GM21825 (cell line): Measurements from ENCODE around the gene RIN3.

Experiments used
- ATAC-seq: cut with Tn5 transposase; IDR thresholded peaks from one replicate; pipeline ENCODE4 v1.9.1; 2021; ENCODE audit warnings: mild to moderate bottlenecking, moderate library complexity; ENCODE audit not compliant: unreplicated experiment

Gene RIN3

DNA sequence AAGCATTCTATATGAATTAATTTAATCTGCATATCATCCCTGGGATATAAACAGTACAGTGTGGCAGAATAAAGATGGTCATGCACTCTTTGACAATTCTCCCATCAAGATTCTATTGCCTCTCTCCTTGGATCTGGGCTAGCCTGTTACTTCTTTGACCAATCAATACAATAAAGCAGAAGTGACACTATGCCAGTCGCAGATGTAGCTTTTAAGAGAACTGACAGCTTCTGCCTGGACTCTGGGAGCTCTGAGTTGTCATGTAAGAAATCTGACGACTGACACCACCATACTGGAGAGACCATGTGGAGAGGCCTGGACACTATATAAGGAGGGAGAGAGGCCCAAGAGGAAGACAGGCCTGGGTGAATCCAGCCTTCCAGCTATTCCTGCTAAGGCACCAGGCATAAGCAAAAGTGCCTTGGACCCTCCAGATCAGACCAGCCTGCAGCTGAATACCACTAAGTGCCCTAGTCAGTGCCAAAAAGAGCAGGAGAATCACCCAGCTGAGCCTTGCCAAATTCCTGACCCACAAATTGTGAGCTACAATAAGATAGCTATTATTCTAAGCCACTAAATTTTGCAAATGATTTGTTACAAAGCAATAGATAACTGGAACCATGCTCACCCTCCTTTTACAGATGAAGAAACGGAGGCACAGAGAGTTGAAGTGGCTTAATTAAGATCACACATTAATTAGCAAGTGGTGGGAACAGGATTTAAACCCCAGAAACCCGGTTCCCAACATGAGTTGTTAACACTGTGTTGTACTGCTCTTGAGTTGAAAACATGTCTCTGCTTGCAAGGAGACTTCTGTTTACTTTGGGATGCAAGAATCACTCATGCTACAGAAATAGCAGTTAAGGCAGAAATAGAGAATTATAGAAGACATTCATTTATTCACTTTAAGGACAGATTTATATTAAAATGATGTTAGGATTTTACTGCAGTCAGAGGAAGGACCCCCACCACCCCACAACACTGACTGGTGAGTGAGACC is 84.6 kb downstream of the RIN3 start:
- no peak for ATAC-seq

DNA sequence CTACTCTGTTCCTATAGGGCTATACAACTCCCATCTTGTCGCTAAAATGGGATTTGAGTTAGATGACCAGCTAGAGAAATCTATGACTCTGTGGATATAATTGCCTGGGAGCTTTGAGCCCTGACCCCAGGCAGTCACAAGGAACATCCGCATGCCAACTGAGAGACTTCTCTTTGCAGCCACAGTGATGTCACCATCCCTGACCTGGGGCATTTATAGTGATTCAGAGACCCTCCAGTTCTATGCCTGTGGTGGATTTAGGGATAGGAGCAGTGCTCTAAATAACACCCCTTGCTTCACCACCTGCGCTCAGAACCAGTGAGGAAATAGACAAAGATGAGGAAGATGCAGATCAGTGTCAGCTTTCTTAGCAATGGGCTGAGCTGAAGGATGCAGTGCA is 86.2 kb downstream of the RIN3 start:
- no peak for ATAC-seq

DNA sequence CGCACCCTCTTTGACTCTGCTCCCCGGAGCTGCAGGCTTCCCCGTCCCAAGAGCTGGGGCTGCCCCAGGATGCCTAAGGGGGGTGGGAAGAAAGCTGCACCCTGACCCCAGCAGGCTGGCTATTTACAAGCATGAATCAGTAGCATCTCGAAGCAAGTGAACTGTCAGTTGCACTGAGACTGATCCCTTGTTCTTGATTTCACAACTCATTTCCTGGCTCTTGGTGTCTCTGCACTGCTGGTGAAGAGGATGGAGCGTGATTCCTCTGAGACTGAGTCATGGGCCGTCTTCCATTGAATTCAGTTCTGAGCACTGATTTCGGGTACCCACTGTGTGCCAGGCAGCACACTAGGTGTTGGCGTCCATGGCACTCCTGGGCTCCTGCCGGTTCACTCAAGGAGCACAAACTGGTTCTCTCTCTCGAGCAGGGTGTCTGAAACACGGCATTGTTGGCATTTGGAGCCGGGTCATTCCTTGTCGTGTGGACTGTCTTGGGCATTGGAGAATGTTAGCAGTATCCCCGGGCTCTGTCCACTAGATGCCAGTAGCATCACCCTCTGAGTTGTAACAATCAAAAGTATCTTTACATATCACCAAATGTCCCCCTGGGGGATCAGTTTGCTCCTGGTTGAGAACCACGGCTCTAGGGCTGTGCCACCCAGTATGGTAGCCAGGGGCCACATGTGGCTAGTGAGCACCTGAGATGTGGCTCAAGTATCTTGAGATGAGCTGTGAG is 86.9 kb downstream of the RIN3 start:
- ATAC-seq: no peak

DNA sequence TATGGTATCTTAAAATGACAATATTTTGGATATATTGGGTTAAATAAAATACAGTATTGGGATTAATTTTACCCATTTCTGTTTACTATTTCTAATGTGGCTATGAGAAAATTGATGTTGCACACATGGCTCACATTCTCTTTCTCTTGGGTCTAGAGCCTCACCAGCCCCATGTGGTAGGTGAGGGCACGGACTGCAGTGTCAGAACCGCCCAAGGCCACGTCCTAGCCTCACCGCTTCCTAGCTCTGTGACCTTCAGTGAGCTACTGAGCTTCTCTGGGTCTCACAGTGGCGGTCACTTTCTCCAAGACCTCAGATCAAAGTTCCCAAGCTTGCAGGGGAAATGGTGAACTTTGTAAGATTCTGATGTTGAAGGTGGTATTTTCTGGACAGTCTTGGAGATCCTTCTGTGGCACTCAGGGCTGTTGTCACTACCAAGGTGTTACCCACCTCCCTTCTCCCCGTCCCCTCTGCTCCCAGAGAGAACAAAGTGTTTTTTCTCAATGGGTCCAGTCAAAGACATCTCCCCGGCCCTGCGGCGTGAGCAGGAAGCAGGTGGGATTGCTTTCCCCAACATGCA is 87.6 kb downstream of the RIN3 start:
- no peak for ATAC-seq

DNA sequence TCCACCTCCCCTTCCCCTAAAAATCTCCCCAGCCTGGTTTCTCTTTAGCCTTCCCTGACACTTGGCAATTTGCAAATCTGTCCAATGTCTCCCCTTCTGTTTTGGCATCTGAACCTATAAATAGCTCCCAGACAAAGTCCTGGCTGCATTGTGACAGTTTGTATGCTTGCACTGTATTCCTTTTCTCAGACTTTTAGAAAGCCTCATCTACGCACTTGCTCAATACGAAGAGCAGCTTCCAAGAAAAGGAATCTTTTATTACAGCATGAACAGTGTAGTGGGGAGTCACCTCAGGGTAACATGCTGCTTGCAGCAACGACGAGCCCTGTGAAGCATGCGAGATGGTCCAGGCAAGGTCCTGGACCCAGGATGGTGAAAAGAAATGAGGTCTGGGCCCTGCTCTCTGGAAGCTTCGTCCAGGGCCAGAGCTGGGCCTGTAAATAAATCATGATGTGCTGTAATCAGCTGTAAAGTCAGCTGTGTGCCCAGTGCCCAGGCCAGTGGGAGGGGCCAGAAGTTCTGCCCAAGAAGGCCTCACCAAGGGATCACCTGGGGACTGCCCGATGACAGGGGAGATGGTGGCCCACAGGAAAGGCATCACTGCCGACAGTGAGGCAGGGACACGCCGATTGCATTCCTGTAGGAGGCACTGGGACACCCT is 88.3 kb downstream of the RIN3 start:
- no peak for ATAC-seq

DNA sequence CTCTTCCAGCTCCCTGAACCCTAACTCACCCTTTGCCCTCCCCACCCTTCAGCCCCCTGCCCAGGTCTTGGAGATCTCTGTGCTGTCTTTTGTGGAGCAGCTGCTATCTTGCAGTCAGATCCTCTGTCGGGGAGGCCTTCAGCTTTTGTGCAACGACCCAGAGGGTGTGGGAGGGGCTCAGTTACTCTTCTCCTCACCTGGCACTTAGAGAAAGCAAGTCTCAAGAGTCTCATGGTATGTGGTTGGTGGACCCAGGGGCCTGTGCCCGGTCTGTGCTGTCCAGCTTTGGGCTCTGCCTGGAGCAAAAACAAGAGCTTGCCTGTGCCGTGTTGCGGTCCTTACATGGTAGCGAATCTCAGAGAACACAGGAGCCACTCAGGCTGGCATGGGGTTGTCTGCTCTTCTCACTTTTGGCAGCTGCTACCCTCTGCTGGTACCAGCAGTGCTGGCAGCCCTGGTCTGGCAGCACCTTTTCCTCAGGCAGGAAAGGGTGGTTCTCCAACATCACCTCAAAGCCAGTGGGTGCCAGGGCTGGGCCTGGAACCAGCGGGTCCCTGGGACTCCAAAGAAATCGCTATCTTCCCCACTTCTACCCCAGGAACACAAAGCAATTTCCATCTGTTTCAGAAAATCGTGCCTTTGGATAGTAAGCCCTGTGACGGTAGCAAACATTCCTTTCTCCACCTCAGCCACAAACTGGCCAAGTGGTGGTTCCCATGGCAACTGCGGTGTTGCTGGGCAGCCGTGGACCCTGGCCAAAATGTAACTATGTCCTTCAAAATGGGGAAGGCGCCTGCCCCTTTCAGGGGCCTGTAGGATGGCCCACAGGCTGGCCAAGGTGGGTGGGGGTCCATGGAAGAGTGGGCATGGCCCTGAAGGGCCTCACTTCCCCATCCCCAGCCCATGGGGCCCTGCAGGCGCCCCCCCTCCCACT is 90.0 kb downstream of the RIN3 start:
- no peak for ATAC-seq

DNA sequence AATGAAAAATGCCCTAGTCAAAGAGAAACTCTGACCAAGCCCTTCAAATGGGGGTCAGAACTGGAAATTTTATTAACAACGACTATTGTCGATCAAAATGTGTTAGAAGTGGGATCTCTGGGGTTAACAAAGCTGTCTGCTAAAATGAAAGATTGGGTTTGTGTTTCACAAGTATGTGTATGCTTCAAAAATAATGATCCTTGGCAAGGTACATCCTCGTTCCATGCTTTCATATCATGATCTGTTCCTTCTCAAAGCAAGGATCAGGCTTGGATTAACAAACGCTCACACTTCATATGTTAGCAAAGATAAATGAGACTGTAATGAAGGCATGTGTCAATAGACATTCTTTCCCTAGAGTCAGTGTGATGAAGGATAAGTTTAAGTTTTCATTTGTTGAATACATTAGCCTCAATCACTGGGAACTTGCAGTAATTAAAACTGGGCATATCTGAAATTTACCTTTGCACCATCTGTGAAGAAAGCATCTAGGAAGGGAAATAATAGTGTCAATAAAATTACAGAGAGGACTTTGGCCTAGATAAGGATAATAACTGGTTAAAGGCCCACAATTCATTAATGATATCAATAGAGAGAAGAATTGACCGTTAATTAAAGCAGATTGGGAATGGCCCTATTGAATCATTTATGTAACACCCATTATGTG is 91.8 kb downstream of the RIN3 start:
- no peak for ATAC-seq

DNA sequence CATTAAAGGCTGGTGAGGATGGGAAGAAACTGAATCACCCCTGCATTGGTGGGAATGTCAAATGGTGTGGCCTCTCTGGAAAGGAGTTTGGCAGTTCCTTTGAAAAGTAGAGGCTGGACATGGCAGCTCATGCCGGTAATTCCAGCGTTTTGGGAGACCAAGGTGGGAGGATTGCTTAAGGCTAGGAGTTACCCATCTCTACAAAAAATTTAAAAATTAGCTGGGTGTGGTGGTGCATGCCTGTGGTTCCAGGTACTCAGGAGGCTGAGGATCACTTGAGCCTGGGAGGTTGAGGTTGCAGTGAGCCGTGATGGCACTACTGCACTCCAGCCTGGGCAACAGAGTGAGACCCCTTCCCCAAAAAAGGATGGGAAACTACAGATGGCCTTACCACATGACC is 93.7 kb downstream of the RIN3 start:
- ATAC-seq: no peak

DNA sequence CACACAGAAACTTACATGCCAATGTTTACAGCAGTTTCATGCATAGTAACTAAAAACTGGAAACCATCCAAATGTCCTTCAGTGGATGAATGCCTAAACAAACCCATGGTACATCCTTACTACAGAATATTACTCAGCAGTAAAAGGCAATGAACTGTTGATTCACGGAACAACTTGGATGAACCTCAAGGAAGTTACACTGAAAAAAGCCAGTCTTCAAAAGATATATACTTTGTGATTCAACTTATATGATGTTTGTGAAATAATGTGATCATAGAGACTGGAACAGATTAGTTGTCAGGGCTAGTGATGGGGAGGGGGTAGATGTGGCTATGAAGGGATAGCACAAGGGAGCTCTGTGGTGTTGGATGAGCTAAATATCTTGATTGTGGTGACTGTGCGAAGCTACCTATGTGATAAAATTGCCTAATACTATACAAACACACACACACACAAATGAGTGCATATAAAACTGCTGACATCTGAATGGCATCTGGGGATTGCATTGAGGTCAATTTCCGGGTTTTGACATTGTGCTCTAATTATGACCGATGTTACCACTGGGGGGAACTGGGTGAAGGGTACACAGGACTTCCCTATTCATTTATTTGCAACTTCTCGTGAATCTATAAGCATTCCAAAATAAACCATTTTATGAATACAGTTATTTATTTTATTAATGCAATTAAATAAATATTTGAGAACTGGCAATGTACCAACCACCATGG is 94.3 kb downstream of the RIN3 start:
- no peak for ATAC-seq

DNA sequence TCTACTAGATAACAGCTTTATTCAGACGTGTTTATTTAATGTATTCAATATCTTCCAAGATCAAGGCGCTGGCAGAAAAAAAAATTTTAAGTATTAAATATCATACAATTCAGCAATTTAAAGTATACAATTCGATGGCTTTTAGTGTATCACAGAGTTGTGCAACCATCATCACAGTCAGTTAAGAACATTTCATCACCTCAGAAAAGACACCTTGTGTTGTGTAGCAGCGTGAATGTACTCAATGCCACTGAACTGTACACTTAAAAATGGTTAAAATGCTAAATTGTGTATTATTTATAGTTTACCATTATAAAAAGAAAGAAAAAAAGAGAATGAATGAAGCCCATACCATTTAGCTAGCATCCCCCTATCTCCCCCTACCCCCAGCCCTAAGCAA is 96.4 kb downstream of the RIN3 start:
- ATAC-seq: no peak

DNA sequence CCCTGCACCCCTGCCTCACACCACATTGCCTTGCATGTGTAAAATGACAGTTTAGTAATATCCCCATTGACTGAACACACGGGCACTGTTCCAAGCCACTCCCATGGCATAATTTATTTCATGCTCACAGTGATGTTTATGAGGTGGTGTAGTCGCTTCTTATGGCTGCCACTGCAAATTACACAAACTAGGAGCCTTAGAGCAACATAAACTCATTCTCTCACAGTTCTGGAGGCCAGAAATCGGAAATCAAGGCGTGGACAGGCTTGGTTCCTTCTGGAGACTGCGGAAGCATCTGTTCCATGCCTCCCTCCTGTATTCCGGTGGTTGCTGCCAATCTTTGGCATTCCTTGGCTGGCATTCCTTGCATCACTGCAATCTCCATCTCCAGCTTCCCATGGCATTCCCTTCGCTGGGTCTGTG is 97.3 kb downstream of the RIN3 start:
- ATAC-seq: no peak

DNA sequence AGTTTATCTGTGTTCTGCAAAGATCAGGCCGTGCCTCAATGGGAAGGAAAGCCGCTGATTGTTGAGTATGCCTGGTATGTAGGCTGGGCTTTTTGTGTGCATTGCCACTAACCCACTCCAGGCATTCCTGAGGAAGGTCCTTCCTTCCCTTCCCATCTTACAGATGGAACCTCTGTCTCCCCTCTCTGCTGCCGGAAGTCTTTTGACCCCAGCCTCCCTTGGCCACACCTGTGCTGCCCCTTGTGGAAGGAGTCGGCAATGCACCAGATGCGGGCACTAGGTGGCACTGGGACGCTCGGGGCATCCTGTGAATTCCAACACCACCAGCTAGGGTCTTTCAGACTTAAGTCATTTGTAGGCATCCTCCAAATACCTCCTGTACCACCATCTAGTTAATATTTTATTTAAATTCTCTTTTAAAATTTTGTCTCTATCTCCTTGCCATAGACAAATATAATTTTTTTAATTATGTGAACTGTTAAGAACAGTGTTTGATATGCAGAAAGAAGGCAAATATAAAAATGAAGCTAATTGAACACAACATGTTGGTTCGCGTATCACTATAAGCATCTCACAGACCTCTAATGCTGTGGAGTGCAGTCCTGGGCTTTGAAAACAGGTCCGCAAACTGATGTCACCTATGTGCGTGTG is 99.6 kb downstream of the RIN3 start:
- ATAC-seq: no peak

DNA sequence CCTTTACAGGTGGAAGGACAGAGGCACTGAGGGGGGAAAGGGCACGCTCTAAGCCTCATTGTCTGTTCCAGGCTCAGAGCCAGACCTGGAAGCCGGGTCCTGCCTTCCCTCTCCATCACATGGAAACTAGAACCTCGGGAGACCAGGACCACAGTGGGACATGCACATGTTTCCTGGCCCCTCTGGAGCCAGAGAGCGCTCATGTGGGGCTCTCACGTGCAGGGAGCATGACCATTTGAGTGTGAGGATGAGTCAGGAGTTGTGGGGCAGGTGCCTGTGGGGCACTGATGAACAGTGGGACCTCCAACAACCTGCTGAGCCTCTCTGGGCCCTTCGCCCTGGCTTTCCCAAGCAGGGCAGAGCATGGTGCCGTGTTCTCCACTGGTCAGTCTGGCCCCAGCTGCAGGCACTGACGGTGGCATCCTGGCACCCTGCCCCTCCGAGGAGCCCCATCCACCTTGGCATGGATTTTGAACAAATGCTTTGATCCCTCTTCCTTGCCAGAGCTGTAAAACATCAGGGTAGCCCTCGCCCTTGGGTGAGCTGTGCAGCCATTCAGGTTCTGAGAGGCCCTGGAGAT is 100.2 kb downstream of the RIN3 start:
- ATAC-seq: no peak

DNA sequence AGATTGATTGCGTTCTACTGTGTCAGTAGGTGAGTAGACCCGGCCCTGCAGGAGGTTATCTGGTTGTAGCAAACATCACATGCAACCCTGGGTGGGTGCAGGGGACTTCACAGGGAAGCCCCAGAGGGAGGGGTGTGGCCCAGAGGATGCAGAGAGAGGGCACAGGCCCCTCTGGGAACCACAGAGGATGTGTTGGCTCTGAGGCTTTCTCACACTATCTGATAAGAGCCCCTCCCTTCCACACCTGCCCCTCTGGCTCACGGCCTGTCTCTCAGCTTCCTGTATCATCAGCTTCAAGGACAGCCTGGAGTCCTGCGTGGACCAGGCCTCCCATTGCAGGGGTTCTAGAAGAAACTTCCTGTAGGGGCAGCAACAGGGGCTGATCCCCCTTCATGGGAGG is 101.9 kb downstream of the RIN3 start:
- ATAC-seq: peak; percentile 87

DNA sequence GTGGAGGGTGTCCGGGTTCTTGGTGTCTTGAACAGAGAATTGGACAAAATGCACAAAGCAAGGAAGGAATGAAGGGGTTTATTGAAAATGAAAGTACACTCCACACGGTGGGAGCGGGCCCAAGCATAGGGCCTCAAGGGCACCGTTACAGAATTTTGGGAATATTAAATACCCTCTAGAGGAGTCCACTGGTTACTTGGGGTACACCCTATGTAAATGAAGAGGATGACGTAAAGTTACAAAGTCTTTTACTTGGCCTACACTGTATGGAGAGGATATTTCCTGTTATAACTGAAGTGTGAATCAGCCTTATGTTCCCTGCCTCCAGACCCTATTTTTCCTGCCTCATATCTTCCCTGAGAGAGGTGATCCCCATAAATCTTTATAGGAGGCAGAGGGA is 102.6 kb downstream of the RIN3 start:
- ATAC-seq: no peak

DNA sequence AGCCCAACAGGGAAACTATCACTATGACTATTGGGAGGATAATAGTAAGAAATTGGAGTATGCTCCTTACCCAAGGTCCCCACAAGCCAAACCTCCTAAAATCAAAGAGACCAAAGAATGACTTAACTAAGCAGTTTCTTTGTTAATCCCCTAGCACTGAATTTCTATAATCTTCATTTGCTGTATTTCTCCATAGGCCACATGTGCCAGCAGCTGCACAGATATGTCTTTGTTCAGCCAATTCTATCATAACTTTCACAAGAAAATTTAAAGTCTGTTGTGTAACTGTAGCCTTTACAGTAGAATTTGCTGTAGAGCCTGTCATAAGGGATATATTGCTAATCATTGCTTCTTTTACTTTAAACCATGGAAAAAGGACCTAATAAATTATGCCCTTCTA is 104.0 kb downstream of the RIN3 start:
- no peak for ATAC-seq

DNA sequence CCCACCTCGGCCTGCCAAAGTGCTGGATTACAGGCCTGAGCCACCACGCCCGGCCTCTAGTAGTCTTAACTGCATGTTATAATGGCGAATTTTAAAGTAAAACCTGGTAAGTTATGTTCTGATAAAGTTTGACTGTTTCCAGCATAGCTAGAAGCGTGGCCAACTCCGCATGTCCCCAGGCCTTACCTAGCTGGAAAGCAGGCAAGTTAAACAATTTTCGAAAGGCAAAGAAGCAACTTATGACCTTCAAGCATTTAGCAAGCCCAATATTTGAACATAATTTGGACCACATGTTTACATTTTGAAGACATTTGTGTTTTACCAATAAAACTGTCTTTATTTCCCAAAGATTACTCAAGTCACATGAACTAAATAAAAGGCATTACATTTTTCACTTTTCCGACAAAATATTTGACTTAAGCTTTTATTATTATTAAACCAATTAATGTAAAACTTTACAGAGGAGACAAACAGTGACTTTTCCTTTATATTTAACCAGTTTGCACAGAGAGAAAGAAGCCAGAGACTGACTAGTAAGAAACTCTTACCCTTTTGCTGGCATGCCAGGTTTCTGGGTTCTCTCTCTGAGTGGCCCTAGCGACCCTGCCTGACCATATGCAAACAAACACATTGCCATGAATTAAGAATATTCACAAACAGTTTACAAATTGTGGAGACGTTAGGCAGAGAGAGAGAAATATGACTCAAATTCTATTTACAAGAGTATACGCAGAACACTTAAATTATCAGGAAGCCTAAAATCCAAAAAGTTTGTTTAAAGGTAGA is 106.3 kb downstream of the RIN3 start:
- no peak for ATAC-seq
